SK-N-SH treated with all-trans-retinoic acid at 6 μM for 48 hours (cell line): ENCODE measurements around the gene SNAP91.
"Not testable (repeated sequence)": the region's sequence is repeated elsewhere in the genome, so short reads cannot be mapped to it uniquely, and the experiment has no call there.

Experiments
- ESRRG ChIP-seq: fragments of 250-450 bp; sonication (Bioruptor Pico); IDR thresholded peaks from 2 replicates; pipeline ENCODE4 v1.6.1; 2021; ENCODE audit warnings: mild to moderate bottlenecking
- SNAI2 ChIP-seq: fragments of 250-450 bp; sonication (Bioruptor Pico); IDR thresholded peaks from 2 replicates; pipeline ENCODE4 v1.5.0; 2020; ENCODE audit warnings: mild to moderate bottlenecking, moderate library complexity
- ZFP30 ChIP-seq: fragments of 450-650 bp; formaldehyde crosslinking; IDR thresholded peaks from 2 replicates; pipeline ENCODE4 v1.5.0; 2022; ENCODE audit warnings: mild to moderate bottlenecking, moderate library complexity
- ZNF8 ChIP-seq: fragments of 450-650 bp; formaldehyde crosslinking; IDR thresholded peaks from 2 replicates; pipeline ENCODE4 v1.5.0; 2020; ENCODE audit warnings: mild to moderate bottlenecking, moderate library complexity
- TF ChIP-seq, protein P1 (sequence below): fragments of 250-450 bp; sonication (Bioruptor Pico); IDR thresholded peaks from 2 replicates; pipeline ENCODE4 v1.5.1; 2021; ENCODE audit warnings: mild to moderate bottlenecking, moderate library complexity

DNA sequence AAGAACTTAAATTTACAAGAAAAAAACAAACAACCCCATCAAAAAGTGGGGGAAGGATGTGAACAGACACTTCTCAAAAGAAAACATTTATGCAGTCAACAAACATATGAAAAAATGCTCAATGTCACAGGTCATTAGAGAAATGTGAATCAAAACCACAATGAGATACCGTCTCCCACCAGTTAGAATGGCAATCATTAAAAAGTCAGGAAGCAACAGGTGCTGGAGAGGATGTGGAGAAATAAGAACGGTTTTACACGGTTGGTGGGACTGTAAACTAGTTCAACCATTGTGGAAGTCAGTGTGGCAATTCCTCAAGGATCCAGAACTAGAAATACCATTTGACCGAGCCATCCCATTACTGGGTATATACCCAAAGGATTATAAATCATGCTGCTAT lies 157.2 kb downstream of the SNAP91 start:
- not testable (repeated sequence) for TF ChIP-seq ZFP30, ZNF8, ESRRG, SNAI2 (CRISPR knock-in tag)
- TF ChIP-seq, protein P1, sequence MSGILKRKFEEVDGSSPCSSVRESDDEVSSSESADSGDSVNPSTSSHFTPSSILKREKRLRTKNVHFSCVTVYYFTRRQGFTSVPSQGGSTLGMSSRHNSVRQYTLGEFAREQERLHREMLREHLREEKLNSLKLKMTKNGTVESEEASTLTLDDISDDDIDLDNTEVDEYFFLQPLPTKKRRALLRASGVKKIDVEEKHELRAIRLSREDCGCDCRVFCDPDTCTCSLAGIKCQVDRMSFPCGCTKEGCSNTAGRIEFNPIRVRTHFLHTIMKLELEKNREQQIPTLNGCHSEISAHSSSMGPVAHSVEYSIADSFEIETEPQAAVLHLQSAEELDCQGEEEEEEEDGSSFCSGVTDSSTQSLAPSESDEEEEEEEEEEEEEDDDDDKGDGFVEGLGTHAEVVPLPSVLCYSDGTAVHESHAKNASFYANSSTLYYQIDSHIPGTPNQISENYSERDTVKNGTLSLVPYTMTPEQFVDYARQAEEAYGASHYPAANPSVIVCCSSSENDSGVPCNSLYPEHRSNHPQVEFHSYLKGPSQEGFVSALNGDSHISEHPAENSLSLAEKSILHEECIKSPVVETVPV (CRISPR knock-in tag) = not testable (repeated sequence)
